HepG2 (cell line): ENCODE data around the gene FETUB. TPM values are rescaled to one million over a fixed set of nuclear protein-coding genes. Genes with fewer than 3 reads are reported as not detected.
A peak's percentile ranks its signal among the peaks of the same experiment; 100 is the strongest.

Source experiments
- ATAC-seq: fragments of 200-7000 bp; cut with Tn5 transposase; 3 replicates; pipeline ENCODE4 v1.9.1; 2020; ENCODE audit warnings: mild to moderate bottlenecking, moderate library complexity
- BruUV-seq: library from RNA; stranded (reverse); fragments of 400-500 nt; replicated peaks from 2 replicates; lab custom pipeline; 2021; lab: Mats Ljungman, UMichigan
- CTCF ChIA-PET: fragments of 300-600 bp; formaldehyde crosslinking; extraction: SDS; loops from one replicate; lab custom pipeline; 2021; ENCODE audit warnings: low total read pairs, inconsistent platforms, low intra/inter-chr PET ratio; lab: Yijun Ruan, JAX
- POLR2A ChIA-PET: fragments of 350-600 bp; sonication (Branson Sonifier 250); formaldehyde crosslinking; loops from one replicate; lab custom pipeline; 2020; ENCODE audit warnings: antibody characterized with exemption, inconsistent platforms; lab: Yijun Ruan, JAX
- DNase-seq: peaks from one replicate; pipeline ENCODE4 v3.0.0-alpha.2; 2015; ENCODE audit warnings: low spot score
- FAIRE-seq: peaks from 3 replicates; lab custom pipeline; 2011; peaks lifted over from hg19 to GRCh38; lab: Jason Lieb, UNC
- H2AFZ ChIP-seq: one replicate; pipeline ENCODE4 v1.6.1; 2011; ENCODE audit warnings: low read length, inconsistent platforms
- H3K27ac ChIP-seq: fragments of 300-600 bp; 3 replicates; pipeline ENCODE4 v1.8.0; 2011; ENCODE audit warnings: mixed run types, mild to moderate bottlenecking, mixed read lengths, low read length, inconsistent platforms; ENCODE audit not compliant: insufficient read depth; ENCODE audit errors: extremely low read length
- H3K27me3 ChIP-seq, 2 experiments: fragments of 200-600 bp in 1 of 2; 2 replicates in 1 of 2; 3 replicates in 1 of 2; pipeline versions ENCODE4 v1.6.0 to v1.8.0; 2011; ENCODE audit warnings: low read length in 2 of 2, mild to moderate bottlenecking in 2 of 2, moderate library complexity in 2 of 2, inconsistent platforms in 1 of 2; ENCODE audit not compliant: insufficient read depth in 2 of 2, control insufficient read depth in 1 of 2
- H3K36me3 ChIP-seq, 2 experiments: fragments of 200-600 bp in 1 of 2; replicated peaks in 1 of 2; 2 replicates in 1 of 2; 3 replicates in 1 of 2; pipeline versions ENCODE4 v1.5.1 to v1.8.0; 2011; ENCODE audit warnings: low read length in 2 of 2, inconsistent platforms in 1 of 2; ENCODE audit not compliant: insufficient read depth in 2 of 2, control insufficient read depth in 1 of 2
- H3K4me1 ChIP-seq: 2 replicates; pipeline ENCODE4 v1.5.1; 2012; ENCODE audit warnings: low read length, inconsistent platforms; ENCODE audit not compliant: insufficient read depth
- H3K4me2 ChIP-seq: 2 replicates; pipeline ENCODE4 v1.6.0; 2011; ENCODE audit warnings: low read depth, low read length, inconsistent platforms
- H3K4me3 ChIP-seq, 3 experiments: fragments of 200-600 bp in 1 of 3; sonication (generic), shearing (Covaris generic) in 1 of 3; replicated peaks in 1 of 3; 2 replicates each; pipeline ENCODE4 v1.5.1; 2011 to 2016; ENCODE audit warnings: low read length in 3 of 3, inconsistent platforms in 2 of 3, low read depth in 2 of 3, mild to moderate bottlenecking in 2 of 3, control low read depth in 1 of 3, mixed read lengths in 1 of 3; ENCODE audit not compliant: insufficient read depth in 1 of 3
- H3K79me2 ChIP-seq: one replicate; pipeline ENCODE4 v1.6.1; 2011; ENCODE audit warnings: low read length, inconsistent platforms; ENCODE audit not compliant: insufficient read depth
- H3K9ac ChIP-seq: 2 replicates; pipeline ENCODE4 v1.6.0; 2011; ENCODE audit warnings: mild to moderate bottlenecking, low read depth, low read length, inconsistent platforms; ENCODE audit not compliant: insufficient read depth
- H3K9me3 ChIP-seq: 2 replicates; pipeline ENCODE4 v1.5.1; 2012; ENCODE audit warnings: mild to moderate bottlenecking, low read length
- H4K20me1 ChIP-seq: 2 replicates; pipeline ENCODE4 v1.6.0; 2011; ENCODE audit warnings: inconsistent platforms, mild to moderate bottlenecking, low read length, moderate library complexity; ENCODE audit not compliant: insufficient read depth
- CEBPG ChIP-seq: IDR thresholded peaks from 2 replicates; pipeline ENCODE4 v1.6.1; 2016
- FOXP1 ChIP-seq, 2 experiments: fragments of 450-650 bp in 1 of 2; IDR thresholded peaks; 2 replicates each; pipeline ENCODE4 v1.6.1; 2017 to 2018; ENCODE audit warnings: antibody characterized with exemption in 1 of 2
- MAFF ChIP-seq: IDR thresholded peaks from 2 replicates; pipeline ENCODE4 v1.6.1; 2011; ENCODE audit warnings: low read depth, low read length, improper control_type of control experiment
- NAIF1 ChIP-seq: sonication (generic); formaldehyde crosslinking; IDR thresholded peaks from 2 replicates; pipeline ENCODE4 v1.5.0; 2020; ENCODE audit warnings: mild to moderate bottlenecking, missing genetic modification reagents, borderline replicate concordance
- NFE2 ChIP-seq: sonication (generic); formaldehyde crosslinking; IDR thresholded peaks from 2 replicates; pipeline ENCODE4 v1.4.0; 2020; ENCODE audit warnings: missing genetic modification reagents
- ONECUT2 ChIP-seq: sonication (generic); formaldehyde crosslinking; IDR thresholded peaks from 2 replicates; pipeline ENCODE4 v1.4.0; 2020; ENCODE audit warnings: missing genetic modification reagents
- PAF1 ChIP-seq: IDR thresholded peaks from 2 replicates; pipeline ENCODE4 v1.6.1; 2016; ENCODE audit warnings: missing genetic modification reagents, missing compliant biosample characterization
- SIN3A ChIP-seq: IDR thresholded peaks from 2 replicates; pipeline ENCODE4 v1.6.1; 2011; ENCODE audit warnings: low read depth, mild to moderate bottlenecking, control low read depth, low read length, borderline replicate concordance
- STAG1 ChIP-seq: sonication (generic); formaldehyde crosslinking; IDR thresholded peaks from 2 replicates; pipeline ENCODE4 v1.4.0; 2020; ENCODE audit warnings: missing genetic modification reagents
- ZBTB44 ChIP-seq: sonication (generic); formaldehyde crosslinking; IDR thresholded peaks from 2 replicates; pipeline ENCODE4 v1.4.0; 2020; ENCODE audit warnings: missing genetic modification reagents
- ZNF557 ChIP-seq: sonication (generic); formaldehyde crosslinking; IDR thresholded peaks from 2 replicates; pipeline ENCODE4 v1.4.0; 2020; ENCODE audit warnings: missing genetic modification reagents
- ZNF678 ChIP-seq: sonication (generic); formaldehyde crosslinking; IDR thresholded peaks from 2 replicates; pipeline ENCODE4 v1.4.0; 2020; ENCODE audit warnings: mild to moderate bottlenecking, missing genetic modification reagents
- whole genome bisulfite sequencing: methylation state at CpG from one replicate; pipeline ENCODE4 v1.1.6; 2017; ENCODE audit warnings: low lambda C conversion rate; 5-methylcytosine and 5-hydroxymethylcytosine counted together
- in situ Hi-C: cut with HindIII; loops from 2 replicates; pipeline ENCODE4 v1.10.0; 2017; ENCODE audit warnings: low pct_unique_long_range_greater_than_20kb; ENCODE audit not compliant: extremely low pct_ligation_motif_present
- intact Hi-C: fragments of 100-400 bp; cut with micrococcal nuclease; formaldehyde crosslinking; loops from one replicate; pipeline ENCODE4 v1.10.0; 2022; ENCODE audit not compliant: unreplicated experiment
- polyA plus RNA-seq, 8 experiments: library from polyadenylated mRNA; depleted of rRNA in 3 of 8; stranded (reverse) in 7 of 8; unstranded in 1 of 8; fragments of >200 nt; fragmentation: Illumina TruSeq in 4 of 8; extraction: Trizol in 4 of 8; gene quantifications; 2 replicates each; pipeline versions ENCODE4 v1.2.1 to v1.2.3, GENCODE V29; 2011 to 2016; ENCODE audit warnings: low read depth in 4 of 8, missing spikeins in 1 of 8, mixed read lengths in 1 of 8; ENCODE audit not compliant: insufficient read depth in 1 of 8
- total RNA-seq, 5 experiments: library from RNA; depleted of rRNA; stranded (reverse); fragments of >200 nt; fragmentation: Illumina TruSeq; extraction: Trizol; gene quantifications; 2 replicates each; pipeline ENCODE4 v1.2.3, GENCODE V29; 2016; ENCODE audit warnings: low read depth in 1 of 5
- TF ChIP-seq, protein P1 (sequence below): sonication (generic); formaldehyde crosslinking; IDR thresholded peaks from 2 replicates; pipeline ENCODE4 v1.8.1; 2023; ENCODE audit warnings: mild to moderate bottlenecking, missing genetic modification reagents
- TF ChIP-seq, protein P2 (sequence below): sonication (generic); formaldehyde crosslinking; IDR thresholded peaks from 2 replicates; pipeline ENCODE4 v1.5.0; 2020; ENCODE audit warnings: missing genetic modification reagents
- TF ChIP-seq, protein P3 (sequence below): sonication (generic); formaldehyde crosslinking; IDR thresholded peaks from 2 replicates; pipeline ENCODE4 v1.8.0; 2023; ENCODE audit warnings: mild to moderate bottlenecking, missing genetic modification reagents
- TF ChIP-seq, protein P4 (sequence below): sonication (generic); formaldehyde crosslinking; IDR thresholded peaks from 2 replicates; pipeline ENCODE4 v1.5.1; 2020; ENCODE audit warnings: mild to moderate bottlenecking, missing genetic modification reagents, moderate library complexity

Gene FETUB
- total and polyA plus RNA-seq, 2 of the 13 experiments (the other 11 are each of a cell fraction or from before 2014, with no cell fraction given), result 2.1 to 4.4 TPM

DNA sequence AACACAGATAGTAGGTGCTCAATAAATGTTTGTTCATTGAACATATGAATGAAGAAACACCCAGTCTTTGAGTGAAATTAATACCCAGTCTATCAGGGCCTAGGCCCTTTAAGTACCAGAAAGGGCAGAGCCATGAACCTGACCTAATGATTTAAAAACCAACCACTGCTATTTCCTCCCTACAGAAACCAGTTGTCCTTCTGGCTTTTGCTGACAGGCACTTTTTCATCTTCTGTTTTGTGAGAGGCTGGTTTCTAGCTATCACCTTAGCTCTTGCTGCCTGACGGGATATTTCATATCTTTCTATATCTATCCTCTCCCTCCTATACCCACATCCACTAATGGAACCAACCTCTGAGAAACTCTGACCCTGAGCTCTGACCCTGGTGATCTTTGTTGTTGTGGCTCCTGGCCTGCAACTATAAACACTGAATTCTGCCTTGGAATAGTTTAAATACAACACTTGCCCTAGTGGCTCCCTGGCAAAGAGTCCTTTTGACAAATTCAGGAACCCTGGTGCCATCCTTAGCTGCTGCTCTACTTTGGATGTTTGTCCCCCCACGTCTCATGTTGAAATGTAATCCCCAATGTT lies 31.5 kb upstream of the FETUB start (continued):
- TF ChIP-seq, protein P1, sequence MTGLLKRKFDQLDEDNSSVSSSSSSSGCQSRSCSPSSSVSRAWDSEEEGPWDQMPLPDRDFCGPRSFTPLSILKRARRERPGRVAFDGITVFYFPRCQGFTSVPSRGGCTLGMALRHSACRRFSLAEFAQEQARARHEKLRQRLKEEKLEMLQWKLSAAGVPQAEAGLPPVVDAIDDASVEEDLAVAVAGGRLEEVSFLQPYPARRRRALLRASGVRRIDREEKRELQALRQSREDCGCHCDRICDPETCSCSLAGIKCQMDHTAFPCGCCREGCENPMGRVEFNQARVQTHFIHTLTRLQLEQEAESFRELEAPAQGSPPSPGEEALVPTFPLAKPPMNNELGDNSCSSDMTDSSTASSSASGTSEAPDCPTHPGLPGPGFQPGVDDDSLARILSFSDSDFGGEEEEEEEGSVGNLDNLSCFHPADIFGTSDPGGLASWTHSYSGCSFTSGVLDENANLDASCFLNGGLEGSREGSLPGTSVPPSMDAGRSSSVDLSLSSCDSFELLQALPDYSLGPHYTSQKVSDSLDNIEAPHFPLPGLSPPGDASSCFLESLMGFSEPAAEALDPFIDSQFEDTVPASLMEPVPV (CRISPR knock-in tag), result no peak
- TF ChIP-seq, protein P2, sequence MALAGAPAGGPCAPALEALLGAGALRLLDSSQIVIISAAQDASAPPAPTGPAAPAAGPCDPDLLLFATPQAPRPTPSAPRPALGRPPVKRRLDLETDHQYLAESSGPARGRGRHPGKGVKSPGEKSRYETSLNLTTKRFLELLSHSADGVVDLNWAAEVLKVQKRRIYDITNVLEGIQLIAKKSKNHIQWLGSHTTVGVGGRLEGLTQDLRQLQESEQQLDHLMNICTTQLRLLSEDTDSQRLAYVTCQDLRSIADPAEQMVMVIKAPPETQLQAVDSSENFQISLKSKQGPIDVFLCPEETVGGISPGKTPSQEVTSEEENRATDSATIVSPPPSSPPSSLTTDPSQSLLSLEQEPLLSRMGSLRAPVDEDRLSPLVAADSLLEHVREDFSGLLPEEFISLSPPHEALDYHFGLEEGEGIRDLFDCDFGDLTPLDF, result no peak
- TF ChIP-seq MAFF (peak; percentile 90), FOXP1 (IDR thresholded peaks at IDR 0.05) (no peak), FOXP1 (CRISPR knock-in tag; IDR thresholded peaks at IDR 0.05) (peak; percentile 52; the same call in 1 of the 2 replicates), PAF1 (CRISPR knock-in tag) (no peak), ONECUT2 (CRISPR knock-in tag) (no peak)
- TF ChIP-seq, protein P3, sequence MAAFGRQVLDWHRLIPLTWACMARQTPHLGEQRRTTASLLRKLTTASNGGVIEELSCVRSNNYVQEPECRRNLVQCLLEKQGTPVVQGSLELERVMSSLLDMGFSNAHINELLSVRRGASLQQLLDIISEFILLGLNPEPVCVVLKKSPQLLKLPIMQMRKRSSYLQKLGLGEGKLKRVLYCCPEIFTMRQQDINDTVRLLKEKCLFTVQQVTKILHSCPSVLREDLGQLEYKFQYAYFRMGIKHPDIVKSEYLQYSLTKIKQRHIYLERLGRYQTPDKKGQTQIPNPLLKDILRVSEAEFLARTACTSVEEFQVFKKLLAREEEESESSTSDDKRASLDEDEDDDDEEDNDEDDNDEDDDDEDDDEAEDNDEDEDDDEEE (CRISPR knock-in tag), result no peak

DNA sequence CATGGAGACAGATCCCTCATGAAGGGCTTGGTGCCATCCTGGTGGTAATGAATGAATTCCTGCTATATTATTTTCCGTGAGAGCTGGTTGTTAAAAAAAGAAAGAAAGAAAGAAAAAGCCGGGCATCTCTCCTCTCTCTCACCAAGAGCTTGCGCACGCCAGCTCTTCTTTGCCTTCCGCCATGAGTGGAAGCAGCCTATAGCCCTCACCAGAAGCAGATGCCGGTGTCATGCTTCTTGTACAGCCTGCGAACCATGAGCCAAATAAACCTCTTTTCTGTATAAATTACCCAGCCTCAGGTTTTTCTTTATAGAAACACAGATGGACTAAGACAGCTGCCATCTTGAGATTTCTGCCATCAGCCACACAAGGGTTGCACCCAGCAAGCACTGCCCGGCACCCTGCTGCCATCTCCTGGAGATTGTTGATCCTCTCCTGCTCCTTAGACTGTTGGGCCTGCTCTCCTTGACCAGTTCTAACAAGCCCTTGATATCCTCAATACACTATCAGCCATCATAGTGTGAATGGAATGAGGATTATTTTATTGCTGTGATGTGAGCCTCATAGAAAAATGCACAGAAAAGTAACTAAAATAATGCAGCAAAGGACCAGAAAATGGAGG lies 30.8 kb upstream of the FETUB start:
- ChIA-PET POLR2A (interaction anchor here (1.3 to 27.1 kb wide), 6 partner anchors 8 to 175 kb away, joined by 3 to 854 read pairs (median 7); partner anchors contain the start of genes DNAJB11 and TBCCD1), CTCF (interaction anchor here (1.1 kb wide), 1 partner anchor 22 kb away, joined by 4 read pairs; no protein-coding TSS in a partner anchor)
- FAIRE-seq (no peak), ATAC-seq (no peak), DNase-seq (no peak)
- Histone ChIP-seq H3K27ac (peak overlapping the region; percentile 52), H3K79me2 (peaks cover 29% of the 10 kb centered on the region), H3K4me3 (no peak overlapping the region), H3K36me3 (peaks cover 0 to 7% of the 10 kb centered on the region in 2 experiments; a peak in 2 of 5 replicates), H3K27me3 (no peaks in the 10 kb centered on the region; a peak in 1 of 5 replicates), H4K20me1 (peaks cover 1% of the 10 kb centered on the region), H3K4me2 (0 out of 2 replicates have a peak overlapping the region, but pooled peaks have one; percentile 13), H3K9me3 (no peaks in the 10 kb centered on the region), H2AFZ (no peak overlapping the region), H3K4me1 (peaks cover 97% of the 10 kb centered on the region), H3K9ac (no peak overlapping the region)
- 89% methylated on average over 8 of the region's 8 CpGs for WGBS
- intact Hi-C loops, result no loop called here
- no TSS peak for BruUV-seq
- in situ Hi-C loops, result no loop called here
- no peak for TF ChIP-seq NFE2 (CRISPR knock-in tag)
- TF ChIP-seq ZNF678 (CRISPR knock-in tag), result no peak
- TF ChIP-seq CEBPG, result 0 out of 2 replicates have a peak, but pooled peaks have one; percentile 12
- TF ChIP-seq SIN3A, result no peak
- TF ChIP-seq, protein P4, sequence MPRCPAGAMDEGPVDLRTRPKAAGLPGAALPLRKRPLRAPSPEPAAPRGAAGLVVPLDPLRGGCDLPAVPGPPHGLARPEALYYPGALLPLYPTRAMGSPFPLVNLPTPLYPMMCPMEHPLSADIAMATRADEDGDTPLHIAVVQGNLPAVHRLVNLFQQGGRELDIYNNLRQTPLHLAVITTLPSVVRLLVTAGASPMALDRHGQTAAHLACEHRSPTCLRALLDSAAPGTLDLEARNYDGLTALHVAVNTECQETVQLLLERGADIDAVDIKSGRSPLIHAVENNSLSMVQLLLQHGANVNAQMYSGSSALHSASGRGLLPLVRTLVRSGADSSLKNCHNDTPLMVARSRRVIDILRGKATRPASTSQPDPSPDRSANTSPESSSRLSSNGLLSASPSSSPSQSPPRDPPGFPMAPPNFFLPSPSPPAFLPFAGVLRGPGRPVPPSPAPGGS, result no peak
- no peak for TF ChIP-seq ZBTB44 (CRISPR knock-in tag)
- peak; percentile 79 for TF ChIP-seq STAG1 (CRISPR knock-in tag)
- no peak for TF ChIP-seq NAIF1 (CRISPR knock-in tag)
- TF ChIP-seq ZNF557 (CRISPR knock-in tag), result no peak
